ENCODE measurements around the gene CDX1. TPM values are rescaled to one million over a fixed set of nuclear protein-coding genes. Genes with fewer than 3 reads are reported as not detected.
A peak's percentile ranks its signal among the peaks of the same experiment; 100 is the strongest.

The CDX1 gene
- total RNA-seq, 2 experiments from 2014 or later: not detected

DNA sequence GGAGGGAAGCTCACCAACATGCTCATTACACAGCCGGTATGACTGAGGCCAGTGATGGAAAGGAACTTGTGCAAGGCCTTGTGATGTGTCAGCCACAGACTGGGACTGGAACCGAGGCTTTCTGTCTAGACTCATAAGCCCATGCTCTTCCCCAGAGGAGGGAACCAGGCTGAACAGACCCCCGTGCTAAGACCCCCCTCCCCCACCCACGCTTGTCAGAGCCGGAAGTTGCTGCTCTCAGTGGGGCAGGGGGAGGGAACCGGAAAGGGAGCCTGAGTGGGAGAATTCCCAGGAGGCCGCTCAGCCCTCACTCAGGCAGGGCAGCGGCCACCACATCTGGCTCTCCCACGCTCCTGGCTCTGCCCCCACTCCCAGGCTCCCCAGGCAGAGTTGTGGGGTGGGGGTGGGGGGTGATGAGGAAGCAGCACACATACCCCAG lies 6.8 kb upstream of the CDX1 start:
- peak in 1 of 14 experiments; percentile 37 for DNase-seq
- ATAC-seq (ENCODE audit: poor library complexity): no peak
- POLR2A ChIA-PET: no interaction called here
- H3K9me3 ChIP-seq (ENCODE audit: control insufficient read depth in 1 of 2, insufficient read depth in 1 of 2, low read length in 2 of 2): no peaks in the 10 kb centered on the region
- no peak overlapping the region for H3K4me3 Mint-ChIP-seq
- peaks cover 6 to 10% of the 10 kb centered on the region in 2 experiments for H3K27me3 ChIP-seq (ENCODE audit: control insufficient read depth in 1 of 2, insufficient read depth in 2 of 2, low read length in 2 of 2)
- TF ChIP-seq, protein P1, sequence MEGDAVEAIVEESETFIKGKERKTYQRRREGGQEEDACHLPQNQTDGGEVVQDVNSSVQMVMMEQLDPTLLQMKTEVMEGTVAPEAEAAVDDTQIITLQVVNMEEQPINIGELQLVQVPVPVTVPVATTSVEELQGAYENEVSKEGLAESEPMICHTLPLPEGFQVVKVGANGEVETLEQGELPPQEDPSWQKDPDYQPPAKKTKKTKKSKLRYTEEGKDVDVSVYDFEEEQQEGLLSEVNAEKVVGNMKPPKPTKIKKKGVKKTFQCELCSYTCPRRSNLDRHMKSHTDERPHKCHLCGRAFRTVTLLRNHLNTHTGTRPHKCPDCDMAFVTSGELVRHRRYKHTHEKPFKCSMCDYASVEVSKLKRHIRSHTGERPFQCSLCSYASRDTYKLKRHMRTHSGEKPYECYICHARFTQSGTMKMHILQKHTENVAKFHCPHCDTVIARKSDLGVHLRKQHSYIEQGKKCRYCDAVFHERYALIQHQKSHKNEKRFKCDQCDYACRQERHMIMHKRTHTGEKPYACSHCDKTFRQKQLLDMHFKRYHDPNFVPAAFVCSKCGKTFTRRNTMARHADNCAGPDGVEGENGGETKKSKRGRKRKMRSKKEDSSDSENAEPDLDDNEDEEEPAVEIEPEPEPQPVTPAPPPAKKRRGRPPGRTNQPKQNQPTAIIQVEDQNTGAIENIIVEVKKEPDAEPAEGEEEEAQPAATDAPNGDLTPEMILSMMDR (IDR thresholded peaks at IDR 0.05): no peak
- no peak overlapping the region for H3K27ac Mint-ChIP-seq
- H3K4me1 Mint-ChIP-seq (ENCODE audit: low read depth): no peaks in the 10 kb centered on the region
- H3K9me3 Mint-ChIP-seq: no peaks in the 10 kb centered on the region
- H3K27ac ChIP-seq (ENCODE audit: low read depth in 1 of 2, low read length in 2 of 2): no peak overlapping the region
- intact Hi-C loops (cut with DNase I, micrococcal nuclease): loop anchor here (5.0 kb wide), 1 partner anchor 193 kb away; no protein-coding TSS in a partner anchor
- no peak overlapping the region for H3K4me3 ChIP-seq (ENCODE audit: low read length)
- H3K36me3 Mint-ChIP-seq (ENCODE audit: low read depth): no peaks in the 10 kb centered on the region
- CTCF ChIA-PET: no interaction called here
- H3K27me3 Mint-ChIP-seq: peaks cover 37% of the 10 kb centered on the region
- H3K4me1 ChIP-seq (ENCODE audit: insufficient read depth, low read length): peaks cover 12% of the 10 kb centered on the region
- H3K36me3 ChIP-seq (ENCODE audit: insufficient read depth, low read length): no peaks in the 10 kb centered on the region

DNA sequence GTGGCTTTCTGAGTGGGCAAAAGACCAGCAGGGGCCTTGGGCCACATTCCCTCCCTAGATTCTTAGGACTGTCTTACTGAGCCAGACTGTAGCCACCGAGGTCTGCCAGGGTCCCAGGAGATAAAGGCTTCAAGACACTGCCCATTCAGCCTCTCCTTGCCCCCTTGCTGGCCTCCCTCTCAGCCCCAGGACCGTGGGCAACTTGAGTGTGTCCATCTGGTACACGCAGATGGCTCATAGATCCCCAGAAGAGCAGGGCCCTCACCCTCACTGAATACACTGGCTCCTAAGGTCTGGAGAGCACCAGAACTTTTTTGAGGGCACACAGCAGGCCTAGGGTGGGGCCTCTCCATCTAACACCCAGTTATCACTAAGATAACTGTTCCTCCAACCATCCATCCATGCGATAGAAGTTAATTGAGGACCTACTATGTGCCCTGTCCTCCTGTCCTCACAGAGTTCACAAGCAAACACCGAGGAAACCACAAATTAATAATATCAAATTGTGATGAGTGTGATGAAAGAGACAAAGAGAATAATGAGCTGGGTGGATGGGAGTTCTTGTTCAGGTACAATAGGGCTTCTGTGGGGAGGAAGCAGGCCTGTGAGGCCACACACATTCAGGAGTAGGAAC lies 6.0 kb upstream of the CDX1 start:
- no peaks in the 10 kb centered on the region for H3K9me3 ChIP-seq (ENCODE audit: control insufficient read depth in 1 of 2, insufficient read depth in 1 of 2, low read length in 2 of 2)
- ChIA-PET CTCF (no interaction called here), POLR2A (no interaction called here)
- intact Hi-C loops (cut with DNase I, micrococcal nuclease): loop anchor here (1.0 to 5.0 kb wide), 3 partner anchors 58 to 276 kb away; no protein-coding TSS in a partner anchor
- TF ChIP-seq, protein P1 (IDR thresholded peaks at IDR 0.05): no peak
- DNase-seq (no peak), ATAC-seq (ENCODE audit: poor library complexity) (no peak)
- Mint-ChIP-seq H3K9me3 (no peaks in the 10 kb centered on the region), H3K4me1 (ENCODE audit: low read depth) (no peaks in the 10 kb centered on the region), H3K4me3 (no peak overlapping the region), H3K27ac (no peak overlapping the region), H3K36me3 (ENCODE audit: low read depth) (no peaks in the 10 kb centered on the region), H3K27me3 (peaks cover 37% of the 10 kb centered on the region)
- no peaks in the 10 kb centered on the region for H3K36me3 ChIP-seq (ENCODE audit: insufficient read depth, low read length)
- peaks cover 10 to 13% of the 10 kb centered on the region in 2 experiments for H3K27me3 ChIP-seq (ENCODE audit: control insufficient read depth in 1 of 2, insufficient read depth in 2 of 2, low read length in 2 of 2)
- peaks cover 8% of the 10 kb centered on the region for H3K4me1 ChIP-seq (ENCODE audit: insufficient read depth, low read length)
- H3K27ac ChIP-seq (ENCODE audit: low read depth in 1 of 2, low read length in 2 of 2): no peak overlapping the region
- H3K4me3 ChIP-seq (ENCODE audit: low read length): no peak overlapping the region

DNA sequence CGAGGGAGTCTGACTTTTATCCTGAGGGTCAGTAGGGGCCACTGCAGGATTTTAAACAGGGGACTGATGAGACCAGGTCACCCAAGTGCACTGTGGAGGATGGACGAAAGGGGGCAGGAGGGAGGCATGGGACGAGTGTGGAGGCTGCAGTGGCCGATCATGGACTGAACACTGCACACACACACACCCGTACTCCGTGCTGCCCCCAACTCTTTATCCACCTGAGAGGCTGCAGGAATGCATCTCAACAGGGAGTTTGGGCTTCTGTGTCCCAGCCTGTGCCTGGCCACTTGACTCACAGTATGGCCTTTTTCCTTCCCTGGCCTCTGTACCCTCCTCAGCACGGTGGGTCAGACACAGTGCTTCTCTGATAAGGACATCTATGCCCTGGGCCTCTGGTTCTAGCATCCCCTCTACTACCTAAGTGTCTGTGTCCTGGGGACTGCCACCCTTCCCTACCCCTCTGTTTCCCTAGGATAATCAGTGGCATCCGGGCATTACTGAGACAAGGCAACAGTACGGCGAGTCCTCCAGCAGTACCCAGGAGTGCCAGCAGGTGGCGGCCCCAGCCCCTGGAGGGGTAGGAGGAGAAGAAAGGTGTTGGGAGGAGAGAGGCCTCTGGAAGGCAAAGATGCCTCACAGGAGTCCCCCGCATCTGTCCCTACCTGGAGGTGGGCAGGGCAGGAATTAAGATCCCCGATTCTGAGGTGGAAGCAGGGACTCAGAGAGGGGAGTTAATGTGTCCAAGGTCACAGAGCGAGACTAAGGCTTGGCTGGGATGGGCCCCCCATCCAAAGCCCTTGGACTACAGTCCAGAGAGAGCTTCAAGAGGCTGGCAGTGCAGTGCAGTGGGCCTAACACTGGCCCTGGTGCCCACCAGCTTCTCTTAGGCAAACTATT lies 5.1 kb upstream of the CDX1 start:
- CTCF ChIA-PET: no interaction called here
- Histone ChIP-seq H3K4me3 (ENCODE audit: low read length) (no peak overlapping the region), H3K4me1 (ENCODE audit: insufficient read depth, low read length) (no peaks in the 10 kb centered on the region), H3K9me3 (ENCODE audit: control insufficient read depth in 1 of 2, insufficient read depth in 1 of 2, low read length in 2 of 2) (no peaks in the 10 kb centered on the region), H3K27ac (ENCODE audit: low read depth in 1 of 2, low read length in 2 of 2) (no peak overlapping the region), H3K27me3 (ENCODE audit: control insufficient read depth in 1 of 2, insufficient read depth in 2 of 2, low read length in 2 of 2) (peaks cover 10 to 18% of the 10 kb centered on the region in 2 experiments), H3K36me3 (ENCODE audit: insufficient read depth, low read length) (no peaks in the 10 kb centered on the region)
- H3K4me1 Mint-ChIP-seq (ENCODE audit: low read depth): no peaks in the 10 kb centered on the region
- no peaks in the 10 kb centered on the region for H3K9me3 Mint-ChIP-seq
- no peak overlapping the region for H3K4me3 Mint-ChIP-seq
- H3K27ac Mint-ChIP-seq: no peak overlapping the region
- POLR2A ChIA-PET: no interaction called here
- H3K36me3 Mint-ChIP-seq (ENCODE audit: low read depth): no peaks in the 10 kb centered on the region
- ATAC-seq (ENCODE audit: poor library complexity): peak; percentile 77
- intact Hi-C loops (cut with DNase I, micrococcal nuclease): loop anchor here (1.0 to 5.0 kb wide), 3 partner anchors 57 to 275 kb away; no protein-coding TSS in a partner anchor
- peaks cover 37% of the 10 kb centered on the region for H3K27me3 Mint-ChIP-seq
- DNase-seq: peak; percentile 48 to 79 (median 66)
- TF ChIP-seq, protein P1 (IDR thresholded peaks at IDR 0.05): peak; percentile 87
